AG10803 (cell line): ENCODE data around the gene TBCD.
"Not testable (repeated sequence)": the region's sequence is repeated elsewhere in the genome, so short reads cannot be mapped to it uniquely, and the experiment has no call there.

Experiments used
- DNase-seq: peaks from one replicate; pipeline ENCODE4 v3.0.0; 2010; ENCODE audit warnings: low read depth
- H3K4me3 ChIP-seq: 2 replicates; pipeline ENCODE4 v1.5.1; 2011; ENCODE audit warnings: mild to moderate bottlenecking, low read length, control low read depth
- CTCF ChIP-seq: conservative IDR thresholded peaks from 2 replicates; pipeline ENCODE4 v1.5.1; 2011; ENCODE audit warnings: mild to moderate bottlenecking, low read length, control low read depth, inconsistent platforms

The TBCD gene

GRCh38 chr17:82979718-82980117 lies 227.9 kb downstream of the TBCD start:
- no peak for TF ChIP-seq CTCF
- DNase-seq: no peak
- H3K4me3 ChIP-seq: no peak overlapping the region

GRCh38 chr17:82980632-82981031 lies 228.8 kb downstream of the TBCD start:
- no peak overlapping the region for H3K4me3 ChIP-seq
- TF ChIP-seq CTCF: no peak
- DNase-seq: no peak

GRCh38 chr17:82981141-82981730 lies 229.4 kb downstream of the TBCD start:
- no peak for TF ChIP-seq CTCF
- no peak overlapping the region for H3K4me3 ChIP-seq
- no peak for DNase-seq

GRCh38 chr17:82983510-82984248 lies 231.8 kb downstream of the TBCD start:
- TF ChIP-seq CTCF: no peak
- DNase-seq: no peak
- H3K4me3 ChIP-seq: no peak overlapping the region

GRCh38 chr17:82984249-82984617 lies 232.4 kb downstream of the TBCD start:
- DNase-seq, H3K4me3 ChIP-seq: not testable (repeated sequence)

GRCh38 chr17:82984751-82985427 lies 233.0 kb downstream of the TBCD start:
- TF ChIP-seq CTCF: no peak
- no peak for DNase-seq
- H3K4me3 ChIP-seq: no peak overlapping the region

- DNase-seq: no peak
- no peak for TF ChIP-seq CTCF
- no peak overlapping the region for H3K4me3 ChIP-seq
Observed at GRCh38 chr17:82985428-82985805, 233.6 kb downstream of the TBCD start.
